Testis (tissue), 2 donors: ENCODE measurements around the gene DMRTA2.

Experiments
- POLR2A ChIP-seq: fragments of 450-650 bp; IDR thresholded peaks from one replicate; pipeline ENCODE4 v1.6.1; 2017; ENCODE audit warnings: antibody characterized with exemption, mild to moderate bottlenecking, moderate library complexity
- TF ChIP-seq, protein P1 (sequence below), 3 experiments: fragments of 450-650 bp in 2 of 3; fragments of 200-600 bp in 1 of 3; sonication (generic) in 1 of 3; IDR thresholded peaks; one replicate each; pipeline ENCODE4 v1.5.1; 2016 to 2019; ENCODE audit warnings: antibody characterized with exemption in 3 of 3, mild to moderate bottlenecking in 2 of 3, moderate library complexity in 1 of 3

DNA sequence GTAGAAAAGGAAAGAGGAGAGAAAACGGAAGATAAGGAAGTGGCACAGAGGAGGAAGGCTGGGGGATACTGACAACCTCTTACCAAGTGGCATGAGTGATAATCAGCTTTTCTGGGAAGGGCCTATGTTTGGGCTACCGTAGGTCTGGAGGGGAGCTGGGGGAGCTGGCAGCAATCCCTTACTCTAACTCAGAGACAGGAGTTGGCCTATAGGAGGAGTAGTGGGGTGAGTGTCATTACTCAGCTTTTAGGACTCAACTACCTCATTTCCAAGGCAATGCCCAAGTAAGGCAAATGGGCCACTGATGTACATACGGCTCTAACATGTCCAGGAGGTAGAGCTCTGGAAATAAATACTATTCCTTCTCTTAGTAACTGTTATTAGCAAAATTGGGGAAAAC lies 48.7 kb upstream of the DMRTA2 start:
- TF ChIP-seq, protein P1, sequence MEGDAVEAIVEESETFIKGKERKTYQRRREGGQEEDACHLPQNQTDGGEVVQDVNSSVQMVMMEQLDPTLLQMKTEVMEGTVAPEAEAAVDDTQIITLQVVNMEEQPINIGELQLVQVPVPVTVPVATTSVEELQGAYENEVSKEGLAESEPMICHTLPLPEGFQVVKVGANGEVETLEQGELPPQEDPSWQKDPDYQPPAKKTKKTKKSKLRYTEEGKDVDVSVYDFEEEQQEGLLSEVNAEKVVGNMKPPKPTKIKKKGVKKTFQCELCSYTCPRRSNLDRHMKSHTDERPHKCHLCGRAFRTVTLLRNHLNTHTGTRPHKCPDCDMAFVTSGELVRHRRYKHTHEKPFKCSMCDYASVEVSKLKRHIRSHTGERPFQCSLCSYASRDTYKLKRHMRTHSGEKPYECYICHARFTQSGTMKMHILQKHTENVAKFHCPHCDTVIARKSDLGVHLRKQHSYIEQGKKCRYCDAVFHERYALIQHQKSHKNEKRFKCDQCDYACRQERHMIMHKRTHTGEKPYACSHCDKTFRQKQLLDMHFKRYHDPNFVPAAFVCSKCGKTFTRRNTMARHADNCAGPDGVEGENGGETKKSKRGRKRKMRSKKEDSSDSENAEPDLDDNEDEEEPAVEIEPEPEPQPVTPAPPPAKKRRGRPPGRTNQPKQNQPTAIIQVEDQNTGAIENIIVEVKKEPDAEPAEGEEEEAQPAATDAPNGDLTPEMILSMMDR (IDR thresholded peaks at IDR 0.05), result no peak
- TF ChIP-seq POLR2A, result no peak
